NCI-H2196 treated with DMSO at 0.1 percent for 48 hours (cell line): ENCODE data around the gene GABPB2.

Source experiments
- DNase-seq: peaks from one replicate; lab custom pipeline; 2025; ENCODE audit not compliant: unreplicated experiment; lab: John Stamatoyannopoulos, UW

The GABPB2 gene

DNA sequence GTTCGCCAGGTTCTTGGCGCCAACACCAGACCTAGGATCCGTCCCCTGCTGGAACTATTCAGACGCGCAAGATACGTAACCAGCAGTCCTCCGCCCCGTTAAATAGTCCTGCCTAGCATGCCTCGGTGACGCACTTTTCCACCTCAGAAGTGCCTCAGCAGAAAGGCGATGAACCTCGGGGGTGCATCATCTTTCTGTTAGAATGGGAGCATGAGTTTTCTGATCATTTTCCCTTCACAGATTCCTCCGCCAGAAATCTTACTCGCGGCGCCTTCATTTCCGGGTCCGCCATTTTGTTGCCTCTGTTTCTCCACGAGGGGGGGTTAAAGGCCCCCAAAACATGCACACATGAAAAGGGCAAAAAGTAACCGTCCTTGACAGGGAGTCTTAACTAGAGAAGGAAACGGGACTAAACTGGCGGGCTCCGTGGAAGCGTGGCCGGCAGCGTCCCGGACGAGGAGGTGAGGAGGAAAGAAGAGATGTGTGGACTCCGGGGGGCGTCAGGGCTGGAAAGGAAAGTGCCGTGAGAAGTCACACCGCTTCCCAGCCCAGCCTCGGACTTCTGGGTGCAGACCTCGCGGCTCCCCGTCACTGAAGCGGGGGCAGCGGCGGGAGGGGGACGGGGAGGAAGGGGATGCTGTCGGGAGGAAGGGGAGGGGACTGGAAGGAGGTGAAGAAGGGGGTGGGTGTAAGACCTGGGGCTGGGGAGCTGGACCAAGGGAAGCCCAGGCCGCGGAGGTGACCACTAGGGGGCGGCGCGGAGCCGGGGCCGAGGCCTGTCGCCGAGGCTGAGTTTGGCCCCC is at the start of gene GABPB2:
TSS of gene GABPB2 (plus strand) at position 288 of the 803 bp plus-strand sequence. CDS start 17,429 bp downstream, outside the sequence.
- peak; percentile 88 for DNase-seq

DNA sequence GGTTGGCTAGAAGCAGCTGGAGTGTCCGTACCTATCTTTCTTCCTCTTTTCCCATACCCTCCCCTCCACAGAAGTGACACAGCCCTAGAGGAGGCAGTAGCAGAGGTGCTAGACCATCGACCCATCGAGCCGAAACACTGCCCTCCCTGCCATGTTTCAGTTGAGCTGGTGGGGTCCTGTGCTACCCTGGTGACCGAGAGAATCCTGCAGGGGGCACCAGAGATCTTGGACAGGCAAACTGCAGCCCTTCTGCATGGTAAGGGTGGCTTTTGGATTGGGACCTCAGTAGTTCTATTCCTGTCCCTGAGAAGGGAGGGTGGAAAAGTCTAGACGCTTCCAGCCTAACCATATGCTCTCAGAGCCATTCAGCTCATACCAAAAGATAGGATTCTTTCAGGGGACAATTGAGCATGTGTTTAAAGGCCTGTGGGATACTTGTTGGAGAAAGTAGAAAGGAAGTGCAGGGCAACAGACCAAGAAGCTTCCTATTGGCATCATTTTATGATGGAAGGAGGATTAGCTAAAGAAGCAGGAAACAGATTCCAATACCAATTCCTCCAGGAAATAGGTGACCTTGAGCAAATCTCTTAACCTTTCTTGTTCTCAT is 45.9 kb upstream of the GABPB2 start:
- DNase-seq, result no peak

DNA sequence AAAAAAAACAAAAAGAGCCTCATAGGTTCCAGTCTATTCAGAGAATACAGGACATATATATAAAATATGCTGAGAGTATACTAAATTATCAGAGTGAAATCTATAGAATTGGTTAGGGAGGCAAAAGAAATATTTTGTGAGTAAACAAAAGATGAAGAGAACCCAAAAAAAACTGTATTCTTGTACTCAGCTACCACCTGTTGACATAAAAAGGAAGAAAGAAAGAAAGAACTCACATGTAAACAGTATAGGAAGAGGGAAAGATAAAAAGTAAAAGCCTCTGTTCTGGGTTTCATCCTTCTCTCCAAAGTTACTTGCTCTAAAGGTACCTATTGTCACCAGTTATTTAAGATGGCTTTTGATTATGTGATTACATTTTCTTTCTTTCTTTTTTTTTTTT is 44.1 kb upstream of the GABPB2 start:
- DNase-seq, result no peak

DNA sequence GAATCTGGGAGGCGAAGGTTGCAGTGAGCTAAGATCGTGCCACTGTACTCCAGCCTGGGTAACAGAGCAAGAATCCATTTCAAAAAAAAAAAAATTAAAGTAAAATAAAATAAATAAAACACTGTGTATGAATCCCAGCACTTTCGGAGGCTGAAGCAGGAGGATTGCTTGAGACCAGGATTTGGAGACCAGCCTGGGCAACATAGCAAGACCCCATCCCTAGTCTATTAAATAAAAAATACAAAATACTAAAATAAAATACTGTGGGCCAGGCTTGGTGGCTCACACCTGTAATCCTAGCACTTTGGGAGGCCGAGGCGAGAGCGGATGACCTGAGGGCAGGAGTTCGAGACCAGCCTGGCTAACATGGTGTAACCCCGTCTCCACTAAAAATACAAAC is 38.4 kb upstream of the GABPB2 start:
- no peak for DNase-seq

DNA sequence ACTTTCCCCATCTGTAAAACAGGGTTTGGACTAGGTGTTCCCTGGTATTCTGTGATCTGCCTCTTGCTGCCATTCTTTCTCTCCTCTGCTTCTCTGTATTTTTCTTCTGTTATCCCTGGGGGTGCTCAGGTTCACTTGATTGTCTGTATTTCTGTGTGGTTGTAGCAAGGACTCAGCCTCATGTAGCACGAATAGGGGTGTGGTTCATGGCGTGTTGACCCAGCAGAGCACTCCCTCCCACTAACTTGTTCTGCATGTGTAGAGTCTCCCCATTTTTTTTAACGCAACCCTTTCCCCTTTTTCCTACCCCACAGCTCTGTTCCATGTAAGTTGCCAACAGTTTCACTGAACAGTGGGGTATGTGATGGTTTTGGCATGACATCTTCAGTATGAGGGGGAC is 35.4 kb upstream of the GABPB2 start:
- DNase-seq, result no peak

DNA sequence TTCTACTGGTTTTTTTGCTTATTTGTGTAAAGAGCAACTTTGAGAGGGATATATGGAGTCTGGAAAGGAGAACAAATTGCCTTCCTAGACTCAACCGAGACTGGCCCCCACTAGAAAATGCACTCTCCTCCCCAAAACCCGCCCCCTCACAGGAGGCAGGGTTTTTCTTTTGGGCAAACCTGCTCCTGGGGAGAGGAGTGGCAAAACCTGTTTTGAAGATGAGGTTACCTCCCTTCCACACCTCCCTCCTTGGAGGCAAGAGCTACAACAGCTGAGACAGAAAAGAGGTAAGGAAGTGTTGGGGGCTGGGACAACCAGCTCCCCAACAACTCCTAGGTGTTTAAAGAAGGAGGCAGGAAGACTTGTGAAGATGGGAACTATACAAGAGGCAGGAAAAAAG is 34.2 kb upstream of the GABPB2 start, which contains the start of gene BNIPL:
TSS of gene BNIPL (plus strand) at position 231 of the 400 bp plus-strand sequence. CDS start at position 371, 140 bp downstream.
- DNase-seq, result no peak

DNA sequence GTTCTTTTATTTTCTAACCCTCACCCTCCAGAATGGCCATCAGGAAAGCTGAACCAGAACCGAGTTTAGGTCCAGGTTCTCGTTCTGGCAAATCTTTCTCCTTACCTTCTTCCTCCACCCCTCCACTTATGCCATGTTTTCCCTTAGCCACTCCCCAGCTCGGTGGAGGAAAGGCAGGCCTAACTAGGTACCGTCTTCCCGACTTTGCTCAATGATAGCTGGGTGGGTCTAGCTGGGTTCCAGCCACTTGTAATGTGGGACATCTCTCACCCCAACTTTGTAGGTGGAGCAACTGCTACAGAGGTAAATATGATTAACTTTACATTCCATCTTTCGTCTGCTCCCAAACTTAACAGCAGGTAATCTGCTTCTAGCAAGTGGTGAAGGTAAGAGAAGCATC is 33.5 kb upstream of the GABPB2 start:
- DNase-seq, result no peak

DNA sequence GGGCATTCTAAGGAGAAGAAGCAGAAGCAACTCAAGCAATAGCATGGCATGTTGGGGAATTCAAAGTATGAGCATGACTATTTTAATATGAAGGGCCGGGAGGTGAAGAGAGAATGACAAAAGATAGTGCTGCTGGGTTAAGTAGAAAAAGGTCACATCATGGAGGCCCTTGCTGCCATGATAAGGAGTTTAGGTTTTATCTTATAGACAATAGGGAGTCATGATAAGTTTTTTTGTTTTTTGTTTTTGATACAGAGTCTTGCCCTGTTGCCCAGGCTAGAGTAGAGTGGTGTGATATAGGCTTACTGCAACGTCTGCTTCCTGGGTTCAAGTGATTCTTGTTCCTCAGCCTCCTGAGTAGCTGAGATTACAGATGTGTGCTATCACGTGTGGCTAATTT is 31.0 kb upstream of the GABPB2 start:
- DNase-seq, result no peak

DNA sequence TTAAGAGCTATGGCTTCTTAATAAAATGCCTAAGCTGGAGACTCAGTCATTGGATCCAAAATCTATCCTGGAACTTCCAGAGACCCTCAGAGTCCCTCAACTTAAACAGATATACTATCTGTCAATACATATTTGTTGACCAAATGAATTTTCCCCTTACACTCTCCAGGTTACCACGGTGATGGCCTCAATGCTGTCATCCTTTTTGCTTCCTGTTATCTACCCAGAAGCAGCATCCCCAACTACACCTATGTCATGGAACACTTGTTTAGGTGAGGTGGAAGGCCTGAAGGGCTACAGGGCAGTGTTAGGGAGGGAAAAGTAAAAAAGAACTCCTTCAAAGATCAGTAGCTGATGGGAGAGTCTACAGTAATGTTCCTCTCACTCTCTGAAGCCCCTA is 27.4 kb upstream of the GABPB2 start:
- no peak for DNase-seq

DNA sequence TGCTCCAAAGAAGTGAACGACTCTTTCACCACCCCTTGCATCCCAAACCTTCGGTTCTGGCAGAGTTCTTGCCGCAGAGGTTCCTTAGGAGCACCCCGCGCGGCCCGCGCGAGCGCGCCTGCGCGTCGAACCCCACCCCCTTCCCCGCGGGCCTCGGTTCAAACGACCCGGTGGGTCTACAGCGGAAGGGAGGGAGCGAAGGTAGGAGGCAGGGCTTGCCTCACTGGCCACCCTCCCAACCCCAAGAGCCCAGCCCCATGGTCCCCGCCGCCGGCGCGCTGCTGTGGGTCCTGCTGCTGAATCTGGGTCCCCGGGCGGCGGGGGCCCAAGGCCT is 23.0 kb upstream of the GABPB2 start, which contains the start of gene C1orf56:
TSS of gene C1orf56 (plus strand) at position 161 of the 334 bp plus-strand sequence. CDS start at position 258, 97 bp downstream.
- DNase-seq, result peak; percentile 55

DNA sequence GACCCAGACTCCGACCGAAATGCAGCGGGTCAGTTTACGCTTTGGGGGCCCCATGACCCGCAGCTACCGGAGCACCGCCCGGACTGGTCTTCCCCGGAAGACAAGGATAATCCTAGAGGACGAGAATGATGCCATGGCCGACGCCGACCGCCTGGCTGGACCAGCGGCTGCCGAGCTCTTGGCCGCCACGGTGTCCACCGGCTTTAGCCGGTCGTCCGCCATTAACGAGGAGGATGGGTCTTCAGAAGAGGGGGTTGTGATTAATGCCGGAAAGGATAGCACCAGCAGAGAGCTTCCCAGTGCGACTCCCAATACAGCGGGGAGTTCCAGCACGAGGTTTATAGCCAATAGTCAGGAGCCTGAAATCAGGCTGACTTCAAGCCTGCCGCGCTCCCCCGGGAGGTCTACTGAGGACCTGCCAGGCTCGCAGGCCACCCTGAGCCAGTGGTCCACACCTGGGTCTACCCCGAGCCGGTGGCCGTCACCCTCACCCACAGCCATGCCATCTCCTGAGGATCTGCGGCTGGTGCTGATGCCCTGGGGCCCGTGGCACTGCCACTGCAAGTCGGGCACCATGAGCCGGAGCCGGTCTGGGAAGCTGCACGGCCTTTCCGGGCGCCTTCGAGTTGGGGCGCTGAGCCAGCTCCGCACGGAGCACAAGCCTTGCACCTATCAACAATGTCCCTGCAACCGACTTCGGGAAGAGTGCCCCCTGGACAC is 22.5 kb upstream of the GABPB2 start:
- DNase-seq, result peak; percentile 38

DNA sequence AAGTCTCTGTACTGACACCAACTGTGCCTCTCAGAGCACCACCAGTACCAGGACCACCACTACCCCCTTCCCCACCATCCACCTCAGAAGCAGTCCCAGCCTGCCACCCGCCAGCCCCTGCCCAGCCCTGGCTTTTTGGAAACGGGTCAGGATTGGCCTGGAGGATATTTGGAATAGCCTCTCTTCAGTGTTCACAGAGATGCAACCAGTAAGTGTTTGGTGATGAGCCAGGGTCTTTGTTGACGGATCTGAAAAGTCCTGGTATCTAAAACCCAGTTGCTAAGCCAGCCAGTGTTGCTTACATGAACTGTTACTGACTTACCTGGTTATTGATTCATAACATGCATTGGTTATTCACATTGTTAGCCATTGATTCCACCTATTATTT is 21.9 kb upstream of the GABPB2 start:
- DNase-seq, result no peak

DNA sequence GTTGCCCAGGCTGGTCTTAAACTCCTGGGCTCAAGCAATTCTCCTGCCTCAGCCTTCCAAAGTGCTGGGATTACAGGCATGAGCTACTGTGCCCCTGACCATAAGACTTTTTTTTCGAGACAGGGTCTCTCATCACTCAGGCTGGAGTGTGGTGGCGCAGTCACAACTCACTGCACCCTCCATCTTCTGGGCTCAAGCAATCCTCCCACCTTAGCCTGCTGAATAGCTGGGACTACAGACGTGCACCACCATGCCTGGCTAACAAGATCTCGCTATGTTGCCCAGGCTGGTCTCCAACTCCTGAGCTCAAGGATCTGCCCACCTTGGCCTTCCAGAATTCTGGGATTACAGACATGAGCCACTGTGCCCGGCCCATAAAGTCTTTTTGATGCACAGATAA is 21.1 kb upstream of the GABPB2 start:
- no peak for DNase-seq

DNA sequence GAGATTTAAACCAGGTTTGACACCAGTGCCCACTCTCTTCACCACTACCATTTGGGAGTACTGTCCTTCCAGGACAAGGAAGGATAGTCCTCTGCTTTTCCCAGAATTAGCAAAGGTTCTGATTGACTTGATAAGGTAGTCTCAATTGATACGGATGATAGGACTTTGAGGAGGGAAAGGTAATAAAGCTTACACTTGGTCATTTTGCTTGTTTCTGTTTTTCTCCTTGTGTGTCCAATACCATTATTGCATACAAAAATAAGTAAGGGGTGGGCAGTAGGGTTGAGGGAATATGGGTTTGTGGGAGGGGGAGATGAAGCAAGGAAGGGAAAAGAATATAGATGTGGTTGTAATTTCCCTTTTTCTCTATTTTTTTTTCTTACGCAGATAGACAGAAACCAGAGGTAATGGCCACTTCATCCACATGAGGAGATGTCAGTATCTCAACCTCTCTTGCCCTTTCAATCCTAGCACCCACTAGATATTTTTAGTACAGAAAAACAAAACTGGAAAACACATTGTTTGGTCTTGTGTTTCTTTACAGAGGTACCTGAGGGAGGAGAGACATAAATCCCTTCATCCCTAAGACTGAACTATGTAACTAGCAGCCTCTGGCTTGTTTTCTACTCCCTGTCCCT is 20.4 kb upstream of the GABPB2 start:
- no peak for DNase-seq

DNA sequence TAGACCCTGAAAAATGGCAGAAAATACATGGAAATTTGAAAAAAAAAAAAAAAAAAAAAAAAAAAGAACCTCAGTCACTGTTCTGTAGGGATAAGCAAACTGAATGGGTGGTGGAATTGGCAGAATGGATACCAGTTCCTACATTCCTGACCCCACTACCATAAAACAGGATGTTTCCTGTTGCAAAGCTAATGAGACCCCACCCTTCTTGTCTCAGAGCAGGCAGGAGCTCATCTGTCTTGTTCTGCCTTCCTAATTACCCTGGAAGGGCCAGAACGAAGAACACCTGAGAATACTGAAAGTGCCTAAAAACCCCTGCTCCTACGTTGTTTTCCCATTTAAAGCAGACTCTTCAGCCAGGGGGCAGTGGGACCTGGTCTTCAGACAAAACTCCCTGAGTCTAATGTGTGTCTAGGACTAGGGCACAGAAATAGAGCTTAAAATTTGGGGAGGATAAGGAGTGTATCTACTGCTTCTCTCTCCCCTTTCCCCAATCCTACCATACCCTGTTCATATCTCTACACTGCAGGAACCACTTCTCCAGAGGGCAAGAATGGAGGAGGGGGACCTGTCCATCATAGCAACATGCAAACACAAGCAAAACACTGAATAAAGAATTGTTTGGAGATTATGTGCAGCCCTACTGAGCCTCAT is 19.1 kb upstream of the GABPB2 start:
- DNase-seq, result no peak

DNA sequence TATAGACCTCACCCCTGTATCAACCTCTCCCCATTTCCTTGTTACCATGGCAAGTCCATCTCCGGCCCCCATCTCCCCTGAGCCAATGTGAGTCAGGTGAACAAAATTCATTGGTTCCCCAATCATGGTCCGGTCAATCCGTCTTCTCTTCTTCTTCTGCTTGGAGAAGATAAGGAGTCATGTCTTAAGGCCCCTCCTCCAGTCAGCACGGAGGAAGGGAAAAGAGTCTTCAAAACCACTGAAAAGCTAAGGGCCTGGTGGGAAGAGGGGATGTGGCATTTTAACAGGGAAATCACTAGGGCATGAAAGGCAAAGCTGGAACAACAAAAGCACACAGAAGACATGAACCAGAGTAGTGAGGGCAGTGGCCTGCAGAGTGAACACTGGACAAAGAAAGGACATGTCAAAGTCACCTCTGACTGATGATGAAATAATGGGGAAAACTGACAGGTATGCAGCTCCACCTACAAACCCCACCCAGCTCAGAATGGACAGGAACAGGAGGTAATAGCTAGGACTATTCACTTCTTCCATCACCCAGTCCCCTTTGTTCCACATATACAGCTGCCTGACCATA is 15.5 kb upstream of the GABPB2 start:
- no peak for DNase-seq

DNA sequence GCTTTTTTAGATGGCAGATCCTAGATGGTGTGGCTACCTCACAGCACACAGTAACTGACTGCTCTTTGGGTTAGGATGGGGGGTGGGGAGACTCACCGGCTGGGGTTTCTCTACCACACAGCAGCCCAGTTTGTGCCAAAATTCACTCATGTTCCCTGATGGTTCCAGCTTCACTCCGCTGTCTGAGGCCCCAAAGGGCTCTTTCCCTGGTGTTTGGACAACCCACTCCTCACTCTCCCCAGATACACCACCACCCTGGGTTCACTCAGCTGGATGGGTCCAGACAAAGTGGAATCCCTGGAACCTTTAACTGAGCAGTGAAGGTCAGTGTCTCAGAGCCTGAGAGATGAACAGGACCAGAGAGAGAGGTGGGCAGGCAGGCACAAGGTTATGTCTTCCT is 15.0 kb upstream of the GABPB2 start:
- DNase-seq, result no peak

DNA sequence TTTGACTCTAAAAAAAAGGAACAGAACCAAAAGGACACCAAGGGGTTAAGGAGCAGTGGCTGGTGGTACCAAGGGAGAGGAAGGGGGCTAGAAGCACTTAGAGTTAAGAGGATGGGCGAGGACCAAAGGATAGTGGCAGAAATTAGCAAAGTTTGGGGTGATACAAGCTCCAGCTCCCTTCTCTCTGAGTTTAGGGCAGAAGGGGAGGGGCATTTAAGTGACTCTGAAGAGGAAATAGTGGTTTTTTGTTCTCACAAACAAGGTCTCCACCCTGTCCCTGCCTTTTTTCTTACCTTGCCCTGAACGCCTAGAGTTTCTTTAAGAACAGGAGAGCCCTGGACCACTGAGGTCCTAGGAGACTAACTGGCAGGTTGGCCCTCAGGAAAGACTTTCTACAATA is 14.4 kb upstream of the GABPB2 start:
- DNase-seq, result no peak

DNA sequence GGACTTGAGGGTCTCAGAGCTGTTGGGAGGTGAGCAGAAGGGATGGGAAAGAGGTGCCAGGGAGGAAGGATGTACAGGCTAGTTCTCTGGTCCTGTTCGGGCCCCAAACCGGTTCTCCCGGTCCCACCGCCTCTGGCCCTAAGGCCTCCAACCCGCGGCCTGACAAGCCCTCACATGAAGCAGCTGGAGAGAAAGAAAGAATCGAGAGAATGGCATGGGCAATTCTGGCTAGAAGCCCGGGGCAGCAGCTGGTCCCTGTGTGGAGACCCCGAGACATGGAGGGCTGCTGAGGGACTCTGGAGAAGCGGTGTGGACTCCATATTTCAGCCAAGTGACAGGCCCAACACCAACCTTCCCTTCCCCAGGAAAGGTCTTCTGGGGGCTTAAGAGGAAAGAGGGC is 11.9 kb upstream of the GABPB2 start:
- no peak for DNase-seq

DNA sequence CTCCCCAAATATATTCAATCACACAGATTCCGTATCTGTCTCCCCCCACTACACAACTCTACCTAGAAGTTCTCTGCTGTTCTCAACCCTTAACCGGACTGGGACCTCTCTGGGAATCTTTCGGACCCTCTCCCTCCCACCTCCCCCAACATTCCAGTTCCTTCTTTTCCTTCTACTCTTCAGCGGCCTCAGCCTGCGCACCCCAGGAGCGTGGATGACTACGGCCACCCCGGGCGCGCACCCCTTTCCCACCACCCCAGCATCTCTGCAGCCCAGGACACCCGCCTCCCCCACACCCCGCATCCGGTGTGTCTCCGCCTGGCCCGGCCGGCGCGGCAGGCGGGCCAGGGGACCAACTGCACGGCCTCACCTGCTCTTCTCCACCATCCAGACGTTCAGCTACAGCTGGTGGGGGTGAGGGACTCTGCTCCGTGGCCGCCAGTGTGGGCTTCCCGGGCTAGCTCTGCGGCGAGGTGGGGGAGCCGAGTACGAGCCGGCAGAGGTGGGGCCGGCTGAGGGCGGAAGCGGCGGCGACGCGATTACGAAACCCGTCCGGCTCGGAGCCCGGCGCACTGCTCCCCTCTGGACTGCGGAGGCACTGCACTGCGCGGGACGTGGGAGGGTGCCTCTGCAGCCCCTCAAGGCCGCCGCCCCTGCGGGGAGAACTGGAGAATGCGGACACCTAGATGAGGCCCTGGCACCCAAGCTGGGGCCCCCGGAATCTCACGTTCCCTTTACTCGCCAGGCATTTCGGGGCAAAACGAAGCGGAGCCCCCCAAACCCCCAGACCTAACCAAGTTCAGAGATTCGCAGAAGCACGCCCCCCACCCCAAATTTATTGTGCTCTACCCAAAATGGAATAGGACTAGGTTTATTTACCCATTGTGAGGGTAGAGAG is 11.2 kb upstream of the GABPB2 start, which contains the start of gene CDC42SE1:
TSS of gene CDC42SE1 (minus strand) at position 514 of the 898 bp plus-strand sequence. CDS start 3,892 bp downstream, outside the sequence.
- peak; percentile 47 for DNase-seq
